Astrocyte of the hippocampus (primary cell): Measurements from ENCODE around the gene SLAMF7.

Experiments used
- DNase-seq: peaks from one replicate; pipeline ENCODE4 v3.0.0; 2011; ENCODE audit warnings: low read depth, low spot score

The SLAMF7 gene

GRCh38 chr1:160800645-160801408 lies 61.8 kb downstream of the SLAMF7 start:
- no peak for DNase-seq

GRCh38 chr1:160801836-160802580 lies 63.0 kb downstream of the SLAMF7 start:
- DNase-seq = no peak
